ENCODE data around the gene ZNF462.

The ZNF462 gene

GRCh38 chr9:107049803-107050184 is 186.8 kb downstream of the ZNF462 start:
- H3K36me3 ChIP-seq (ENCODE audit: control insufficient read depth, low read depth, low read length) = no peaks in the 10 kb centered on the region
- H3K9me3 ChIP-seq (ENCODE audit: control insufficient read depth, low read depth, low read length) = no peaks in the 10 kb centered on the region
- no peak overlapping the region for H3K27ac ChIP-seq (ENCODE audit: low read length)
- H3K9ac ChIP-seq (ENCODE audit: low read length) = no peak overlapping the region
- H3K4me3 ChIP-seq (ENCODE audit: low read length) = no peak overlapping the region
- no peaks in the 10 kb centered on the region for H3K27me3 ChIP-seq (ENCODE audit: control insufficient read depth, insufficient read depth, low read length)
- H3K4me1 ChIP-seq (ENCODE audit: control insufficient read depth, low read depth, low read length) = peaks cover 14% of the 10 kb centered on the region

DNA sequence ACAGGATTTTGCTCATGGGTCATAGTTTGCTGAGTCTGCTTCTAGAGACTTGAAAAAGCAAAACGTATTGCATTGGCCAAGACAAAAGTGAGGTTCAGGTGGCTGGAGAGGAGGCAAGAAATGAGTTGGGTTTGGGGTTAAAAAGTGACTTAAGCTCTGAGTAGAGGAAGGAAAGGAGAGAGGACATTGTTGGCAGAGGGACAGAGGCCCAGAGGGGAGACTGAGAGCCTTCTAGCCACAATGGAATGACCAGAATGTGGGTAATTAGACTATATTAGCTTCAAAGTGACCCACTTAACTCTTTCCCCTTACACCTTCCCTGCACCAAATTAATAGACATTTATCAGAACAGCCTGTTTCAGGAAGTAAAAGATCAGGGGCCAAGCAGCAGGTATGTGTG is 188.4 kb downstream of the ZNF462 start:
- Histone ChIP-seq H3K4me3 (ENCODE audit: low read length) (no peak overlapping the region), H3K27me3 (ENCODE audit: control insufficient read depth, insufficient read depth, low read length) (no peaks in the 10 kb centered on the region), H3K36me3 (ENCODE audit: control insufficient read depth, low read depth, low read length) (no peaks in the 10 kb centered on the region), H3K9me3 (ENCODE audit: control insufficient read depth, low read depth, low read length) (no peaks in the 10 kb centered on the region), H3K4me1 (ENCODE audit: control insufficient read depth, low read depth, low read length) (peaks cover 14% of the 10 kb centered on the region), H3K27ac (ENCODE audit: low read length) (no peak overlapping the region), H3K9ac (ENCODE audit: low read length) (no peak overlapping the region)

- Histone ChIP-seq H3K4me3 (ENCODE audit: low read length) (no peak overlapping the region), H3K27ac (ENCODE audit: low read length) (no peak overlapping the region), H3K9ac (ENCODE audit: low read length) (no peak overlapping the region), H3K9me3 (ENCODE audit: control insufficient read depth, low read depth, low read length) (no peaks in the 10 kb centered on the region), H3K27me3 (ENCODE audit: control insufficient read depth, insufficient read depth, low read length) (no peaks in the 10 kb centered on the region), H3K4me1 (ENCODE audit: control insufficient read depth, low read depth, low read length) (peaks cover 16% of the 10 kb centered on the region), H3K36me3 (ENCODE audit: control insufficient read depth, low read depth, low read length) (no peaks in the 10 kb centered on the region)
These were observed 191.2 kb downstream of the ZNF462 start for GRCh38 chr9:107054146-107054545.

DNA sequence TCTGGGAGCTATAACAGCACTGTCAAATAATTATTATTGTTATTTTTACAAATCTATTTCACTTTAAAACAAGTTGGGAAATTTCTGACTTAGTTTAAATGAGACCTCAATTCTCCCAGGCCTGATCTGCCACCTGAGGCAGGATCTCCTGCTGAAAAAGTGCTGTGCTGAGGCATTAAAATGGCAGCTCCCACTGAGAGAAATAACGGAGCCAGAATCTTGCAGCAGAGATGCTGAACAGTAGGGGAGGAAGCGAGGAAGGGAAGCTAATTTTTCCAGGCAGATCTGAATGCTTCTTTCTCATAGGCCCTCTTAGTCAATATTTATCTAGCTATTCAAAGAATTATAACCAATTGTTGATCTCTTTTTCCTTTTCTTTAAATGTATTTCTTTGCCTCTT is 196.3 kb downstream of the ZNF462 start:
- H3K27me3 ChIP-seq (ENCODE audit: control insufficient read depth, insufficient read depth, low read length) = no peaks in the 10 kb centered on the region
- no peak overlapping the region for H3K4me3 ChIP-seq (ENCODE audit: low read length)
- no peak overlapping the region for H3K9ac ChIP-seq (ENCODE audit: low read length)
- H3K36me3 ChIP-seq (ENCODE audit: control insufficient read depth, low read depth, low read length) = no peaks in the 10 kb centered on the region
- H3K9me3 ChIP-seq (ENCODE audit: control insufficient read depth, low read depth, low read length) = no peaks in the 10 kb centered on the region
- peaks cover 8% of the 10 kb centered on the region for H3K4me1 ChIP-seq (ENCODE audit: control insufficient read depth, low read depth, low read length)
- H3K27ac ChIP-seq (ENCODE audit: low read length) = no peak overlapping the region

DNA sequence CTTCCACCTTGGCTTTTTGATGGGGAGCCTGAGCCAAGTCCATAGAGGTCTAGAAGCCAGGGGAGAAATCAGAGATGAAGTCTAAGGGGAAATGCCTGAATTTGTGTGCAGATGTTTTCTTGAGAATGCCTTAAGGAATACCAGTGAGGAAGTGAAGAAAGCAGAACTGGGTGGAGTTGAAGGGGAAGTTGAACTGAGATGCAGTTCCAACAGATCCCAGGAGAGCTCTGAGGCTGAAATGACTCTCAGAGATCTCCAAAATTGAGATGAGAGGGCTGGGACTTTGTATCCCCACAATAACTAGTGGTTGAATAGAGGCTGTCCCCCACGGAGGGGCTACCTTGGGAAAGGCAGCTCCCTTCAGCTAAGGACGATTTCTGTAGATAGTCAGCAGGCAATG is 197.1 kb downstream of the ZNF462 start:
- Histone ChIP-seq H3K4me1 (ENCODE audit: control insufficient read depth, low read depth, low read length) (peaks cover 8% of the 10 kb centered on the region), H3K9ac (ENCODE audit: low read length) (no peak overlapping the region), H3K9me3 (ENCODE audit: control insufficient read depth, low read depth, low read length) (no peaks in the 10 kb centered on the region), H3K27me3 (ENCODE audit: control insufficient read depth, insufficient read depth, low read length) (no peaks in the 10 kb centered on the region), H3K27ac (ENCODE audit: low read length) (no peak overlapping the region), H3K36me3 (ENCODE audit: control insufficient read depth, low read depth, low read length) (no peaks in the 10 kb centered on the region), H3K4me3 (ENCODE audit: low read length) (no peak overlapping the region)
